ENCODE results near the gene KPNA6. TPM values are rescaled to one million over a fixed set of nuclear protein-coding genes. Genes with fewer than 3 reads are reported as not detected.
"Not testable (repeated sequence)": the region's sequence is repeated elsewhere in the genome, so short reads cannot be mapped to it uniquely, and the experiment has no call there.

The KPNA6 gene
- total RNA-seq, 2 experiments from 2014 or later, result 19.5 to 36.3 TPM

- H3K4me2 ChIP-seq (ENCODE audit: low read length), result no peak overlapping the region
- POLR2A ChIA-PET, result interaction anchor here (0.5 to 1.6 kb wide), 4 partner anchors 10 to 136 kb away, joined by 3 to 6 read pairs (median 4); no protein-coding TSS in a partner anchor
- peaks cover 73% of the 10 kb centered on the region for H3K79me2 ChIP-seq (ENCODE audit: insufficient read depth, low read depth, low read length)
- peaks cover 7% of the 10 kb centered on the region for H3K4me1 ChIP-seq (ENCODE audit: insufficient read depth, low read length, poor library complexity, severe bottlenecking)
- peaks cover 43% of the 10 kb centered on the region for H3K36me3 ChIP-seq (ENCODE audit: insufficient read depth, low read length)
- intact Hi-C loops (cut with micrococcal nuclease; ENCODE audit: unreplicated experiment), result no loop called here
- H3K4me3 ChIP-seq (ENCODE audit: low read depth, low read length, poor library complexity, severe bottlenecking), result no peak overlapping the region
- no peaks in the 10 kb centered on the region for H3K9me2 ChIP-seq (ENCODE audit: insufficient read depth, low read length)
- CTCF ChIA-PET (ENCODE audit: unreplicated experiment), result interaction anchor here (1.4 kb wide), 1 partner anchor 17 kb away, joined by 5 read pairs; no protein-coding TSS in a partner anchor
- H2AFZ ChIP-seq (ENCODE audit: low read length), result no peak overlapping the region
- H3K27ac ChIP-seq (ENCODE audit: low read depth, low read length, poor library complexity, severe bottlenecking), result no peak overlapping the region
- no peak for DNase-seq (ENCODE audit: low spot score)
- TF ChIP-seq EZH2phosphoT487 (IDR thresholded peaks at IDR 0.05; ENCODE audit: borderline replicate concordance, low read depth, low read length) (no peak), CTCF (conservative IDR thresholded peaks at IDR 0.05; ENCODE audit: low read length) (no peak)
- peaks cover 5% of the 10 kb centered on the region for H4K20me1 ChIP-seq (ENCODE audit: insufficient read depth, low read length)
- no TSS peak for BruUV-seq (replicated peaks)
- H3K9me3 ChIP-seq (ENCODE audit: low read length), result no peaks in the 10 kb centered on the region
Measured at GRCh38 chr1:32128479-32128878, 20.6 kb downstream of the KPNA6 start.

GRCh38 chr1:32128964-32129363 lies 21.1 kb downstream of the KPNA6 start:
- CTCF ChIA-PET (ENCODE audit: unreplicated experiment), result interaction anchor here (1.4 kb wide), 1 partner anchor 18 kb away, joined by 5 read pairs; no protein-coding TSS in a partner anchor
- H2AFZ ChIP-seq (ENCODE audit: low read length), result no peak overlapping the region

GRCh38 chr1:32133950-32134280 lies 26.1 kb downstream of the KPNA6 start:
- CTCF ChIA-PET (ENCODE audit: unreplicated experiment); H3K27ac ChIP-seq (ENCODE audit: low read depth, low read length, poor library complexity, severe bottlenecking): not testable (repeated sequence)

More at GRCh38 chr1:32128964-32129363, 21.1 kb downstream of the KPNA6 start:
- POLR2A ChIA-PET, result interaction anchor here (0.5 to 1.6 kb wide), 4 partner anchors 16 to 137 kb away, joined by 3 to 6 read pairs (median 4); no protein-coding TSS in a partner anchor
- no peaks in the 10 kb centered on the region for H3K9me2 ChIP-seq (ENCODE audit: insufficient read depth, low read length)
- no peak overlapping the region for H3K4me3 ChIP-seq (ENCODE audit: low read depth, low read length, poor library complexity, severe bottlenecking)
- H3K27ac ChIP-seq (ENCODE audit: low read depth, low read length, poor library complexity, severe bottlenecking), result no peak overlapping the region
- peaks cover 7% of the 10 kb centered on the region for H3K4me1 ChIP-seq (ENCODE audit: insufficient read depth, low read length, poor library complexity, severe bottlenecking)
- H4K20me1 ChIP-seq (ENCODE audit: insufficient read depth, low read length), result peaks cover 5% of the 10 kb centered on the region
- H3K4me2 ChIP-seq (ENCODE audit: low read length), result no peak overlapping the region
- intact Hi-C loops (cut with micrococcal nuclease; ENCODE audit: unreplicated experiment), result no loop called here
- H3K9me3 ChIP-seq (ENCODE audit: low read length), result no peaks in the 10 kb centered on the region
- peaks cover 72% of the 10 kb centered on the region for H3K79me2 ChIP-seq (ENCODE audit: insufficient read depth, low read depth, low read length)
- no peak for DNase-seq (ENCODE audit: low spot score)
- peaks cover 43% of the 10 kb centered on the region for H3K36me3 ChIP-seq (ENCODE audit: insufficient read depth, low read length)
- BruUV-seq (replicated peaks), result no TSS peak
- TF ChIP-seq CTCF (conservative IDR thresholded peaks at IDR 0.05; ENCODE audit: low read length) (no peak), EZH2phosphoT487 (IDR thresholded peaks at IDR 0.05; ENCODE audit: borderline replicate concordance, low read depth, low read length) (no peak)

More at GRCh38 chr1:32133950-32134280, 26.1 kb downstream of the KPNA6 start:
- intact Hi-C loops (cut with micrococcal nuclease; ENCODE audit: unreplicated experiment); H3K4me1 ChIP-seq (ENCODE audit: insufficient read depth, low read length, poor library complexity, severe bottlenecking); BruUV-seq (replicated peaks); H4K20me1 ChIP-seq (ENCODE audit: insufficient read depth, low read length); H3K4me2 ChIP-seq (ENCODE audit: low read length); H3K4me3 ChIP-seq (ENCODE audit: low read depth, low read length, poor library complexity, severe bottlenecking); H2AFZ ChIP-seq (ENCODE audit: low read length); H3K9me3 ChIP-seq (ENCODE audit: low read length); DNase-seq (ENCODE audit: low spot score); H3K9me2 ChIP-seq (ENCODE audit: insufficient read depth, low read length): not testable (repeated sequence)
- Histone ChIP-seq H3K79me2 (ENCODE audit: insufficient read depth, low read depth, low read length) (peaks cover 71% of the 10 kb centered on the region), H3K36me3 (ENCODE audit: insufficient read depth, low read length) (peaks cover 41% of the 10 kb centered on the region)
- POLR2A ChIA-PET, result interaction anchor here (0.6 kb wide), 1 partner anchor 8 kb away, joined by 4 read pairs; no protein-coding TSS in a partner anchor
